HepG2 (cell line): ENCODE measurements around the gene BCL6B. TPM values are rescaled to one million over a fixed set of nuclear protein-coding genes. Genes with fewer than 3 reads are reported as not detected.
A peak's percentile ranks its signal among the peaks of the same experiment; 100 is the strongest.

Experiments
- ATF7 ChIP-seq, 2 experiments: fragments of 450-650 bp in 1 of 2; sonication (generic) in 1 of 2; formaldehyde crosslinking in 1 of 2; IDR thresholded peaks; 2 replicates each; pipeline versions ENCODE4 v1.4.0 to v1.6.1; 2016 to 2020; ENCODE audit warnings: antibody characterized with exemption in 1 of 2, mild to moderate bottlenecking in 1 of 2, missing genetic modification reagents in 1 of 2
- CREB1 ChIP-seq, 2 experiments: fragments of 450-650 bp in 1 of 2; IDR thresholded peaks; 2 replicates each; pipeline ENCODE4 v1.6.1; 2016 to 2017; ENCODE audit warnings: control low read depth in 1 of 2, mild to moderate bottlenecking in 1 of 2, missing compliant biosample characterization in 1 of 2, missing genetic modification characterization in 1 of 2
- GRHL1 ChIP-seq: sonication (generic); formaldehyde crosslinking; conservative IDR thresholded peaks from 2 replicates; pipeline ENCODE4 v1.8.0; 2022; ENCODE audit warnings: missing genetic modification reagents
- HNRNPL ChIP-seq: fragments of 200-400 bp; formaldehyde crosslinking; IDR thresholded peaks from 2 replicates; pipeline ENCODE4 v1.6.1; 2017; ENCODE audit warnings: mild to moderate bottlenecking, low read depth, low read length
- HNRNPUL1 ChIP-seq: fragments of 200-400 bp; formaldehyde crosslinking; IDR thresholded peaks from 2 replicates; pipeline ENCODE4 v1.6.1; 2017; ENCODE audit warnings: low read depth, mild to moderate bottlenecking, low read length, moderate library complexity
- IKZF1 ChIP-seq: fragments of 450-650 bp; IDR thresholded peaks from 2 replicates; pipeline ENCODE4 v1.7.1; 2016
- MBD4 ChIP-seq: IDR thresholded peaks from 2 replicates; pipeline ENCODE4 v1.6.1; 2012; ENCODE audit warnings: low read length, inconsistent platforms, borderline replicate concordance
- MEIS1 ChIP-seq: sonication (generic); formaldehyde crosslinking; IDR thresholded peaks from 2 replicates; pipeline ENCODE4 v1.9.0; 2021; ENCODE audit warnings: mild to moderate bottlenecking, missing genetic modification reagents, moderate library complexity, borderline replicate concordance
- NFRKB ChIP-seq: fragments of 450-650 bp; IDR thresholded peaks from 2 replicates; pipeline ENCODE4 v1.6.1; 2017
- NR3C1 ChIP-seq: sonication (generic); formaldehyde crosslinking; IDR thresholded peaks from 2 replicates; pipeline ENCODE4 v1.4.0; 2020; ENCODE audit warnings: missing genetic modification reagents
- RELA ChIP-seq: sonication (generic); formaldehyde crosslinking; IDR thresholded peaks from 2 replicates; pipeline ENCODE4 v1.4.0; 2020; ENCODE audit warnings: missing genetic modification reagents
- TSC22D2 ChIP-seq: sonication (generic); formaldehyde crosslinking; IDR thresholded peaks from 2 replicates; pipeline ENCODE4 v1.5.1; 2020; ENCODE audit warnings: missing genetic modification reagents, mild to moderate bottlenecking, borderline replicate concordance
- ZC3H4 ChIP-seq: sonication (generic); formaldehyde crosslinking; IDR thresholded peaks from 2 replicates; pipeline ENCODE4 v1.4.0; 2020; ENCODE audit warnings: missing genetic modification reagents, borderline replicate concordance
- ZFP41 ChIP-seq: sonication (generic); formaldehyde crosslinking; IDR thresholded peaks from 2 replicates; pipeline ENCODE4 v1.4.0; 2020; ENCODE audit warnings: mild to moderate bottlenecking, missing genetic modification reagents, borderline replicate concordance
- ZMAT3 ChIP-seq: sonication (generic); formaldehyde crosslinking; conservative IDR thresholded peaks from 2 replicates; pipeline ENCODE4 v1.7.0; 2021; ENCODE audit warnings: missing genetic modification reagents
- ZNF569 ChIP-seq: sonication (generic); formaldehyde crosslinking; IDR thresholded peaks from 2 replicates; pipeline ENCODE4 v1.5.0; 2020; ENCODE audit warnings: mild to moderate bottlenecking, missing genetic modification reagents, moderate library complexity, borderline replicate concordance
- polyA plus RNA-seq, 8 experiments: library from polyadenylated mRNA; depleted of rRNA in 3 of 8; stranded (reverse) in 7 of 8; unstranded in 1 of 8; fragments of >200 nt; fragmentation: Illumina TruSeq in 4 of 8; extraction: Trizol in 4 of 8; gene quantifications; 2 replicates each; pipeline versions ENCODE4 v1.2.1 to v1.2.3, GENCODE V29; 2011 to 2016; ENCODE audit warnings: low read depth in 4 of 8, missing spikeins in 1 of 8, mixed read lengths in 1 of 8; ENCODE audit not compliant: insufficient read depth in 1 of 8
- total RNA-seq, 5 experiments: library from RNA; depleted of rRNA; stranded (reverse); fragments of >200 nt; fragmentation: Illumina TruSeq; extraction: Trizol; gene quantifications; 2 replicates each; pipeline ENCODE4 v1.2.3, GENCODE V29; 2016; ENCODE audit warnings: low read depth in 1 of 5
- TF ChIP-seq, protein P1 (sequence below), 2 experiments: sonication (generic) in 1 of 2; formaldehyde crosslinking in 1 of 2; IDR thresholded peaks; 2 replicates each; pipeline versions ENCODE4 v1.6.1 to v1.9.0; 2014 to 2022; ENCODE audit warnings: antibody characterized with exemption in 1 of 2, borderline replicate concordance in 1 of 2, inconsistent platforms in 1 of 2, low read depth in 1 of 2, missing genetic modification reagents in 1 of 2
- TF ChIP-seq, protein P2 (sequence below): IDR thresholded peaks from 2 replicates; pipeline ENCODE4 v1.6.1; 2016; ENCODE audit warnings: control low read depth
- TF ChIP-seq, protein P3 (sequence below): sonication (generic); formaldehyde crosslinking; IDR thresholded peaks from 2 replicates; pipeline ENCODE4 v1.5.0; 2020; ENCODE audit warnings: missing genetic modification reagents

The BCL6B gene
- total and polyA plus RNA-seq, 2 of the 13 experiments (the other 11 are each of a cell fraction or from before 2014, with no cell fraction given): not detected

DNA sequence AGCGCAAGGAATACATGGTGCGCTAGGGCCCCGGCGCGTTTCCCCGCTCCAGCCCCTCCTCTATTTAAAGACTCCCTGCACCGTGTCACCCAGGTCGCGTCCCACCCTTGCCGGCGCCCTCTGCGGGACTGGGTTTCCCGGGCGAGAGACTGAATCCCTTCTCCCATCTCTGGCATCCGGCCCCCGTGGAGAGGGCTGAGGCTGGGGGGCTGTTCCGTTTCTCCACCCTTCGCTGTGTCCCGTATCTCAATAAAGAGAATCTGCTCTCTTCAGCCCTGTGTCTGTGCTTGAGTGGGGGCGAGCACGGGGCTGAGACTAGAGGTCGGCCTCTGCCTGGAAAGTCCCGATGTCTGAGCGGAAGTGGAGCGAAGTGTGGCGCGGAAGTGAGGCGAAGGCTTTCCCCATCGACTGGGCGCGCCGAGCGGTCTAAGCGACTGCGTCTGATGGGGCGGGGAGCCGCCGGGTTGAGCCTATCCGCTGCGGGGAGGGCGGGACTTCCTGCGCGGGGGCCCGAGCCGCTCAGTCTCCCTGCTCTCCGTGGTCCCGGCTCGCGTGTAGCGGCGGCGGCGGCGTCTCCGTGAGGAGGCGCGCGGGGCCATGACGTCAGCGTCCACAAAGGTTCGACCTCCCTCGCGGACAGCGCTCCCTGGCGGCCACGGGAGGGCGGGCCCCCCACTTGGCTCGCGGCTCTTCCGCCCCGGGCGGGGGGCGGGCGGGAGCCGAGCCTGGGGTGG, 8.4 kb upstream of the BCL6B start (continued):
- TF ChIP-seq, protein P1, sequence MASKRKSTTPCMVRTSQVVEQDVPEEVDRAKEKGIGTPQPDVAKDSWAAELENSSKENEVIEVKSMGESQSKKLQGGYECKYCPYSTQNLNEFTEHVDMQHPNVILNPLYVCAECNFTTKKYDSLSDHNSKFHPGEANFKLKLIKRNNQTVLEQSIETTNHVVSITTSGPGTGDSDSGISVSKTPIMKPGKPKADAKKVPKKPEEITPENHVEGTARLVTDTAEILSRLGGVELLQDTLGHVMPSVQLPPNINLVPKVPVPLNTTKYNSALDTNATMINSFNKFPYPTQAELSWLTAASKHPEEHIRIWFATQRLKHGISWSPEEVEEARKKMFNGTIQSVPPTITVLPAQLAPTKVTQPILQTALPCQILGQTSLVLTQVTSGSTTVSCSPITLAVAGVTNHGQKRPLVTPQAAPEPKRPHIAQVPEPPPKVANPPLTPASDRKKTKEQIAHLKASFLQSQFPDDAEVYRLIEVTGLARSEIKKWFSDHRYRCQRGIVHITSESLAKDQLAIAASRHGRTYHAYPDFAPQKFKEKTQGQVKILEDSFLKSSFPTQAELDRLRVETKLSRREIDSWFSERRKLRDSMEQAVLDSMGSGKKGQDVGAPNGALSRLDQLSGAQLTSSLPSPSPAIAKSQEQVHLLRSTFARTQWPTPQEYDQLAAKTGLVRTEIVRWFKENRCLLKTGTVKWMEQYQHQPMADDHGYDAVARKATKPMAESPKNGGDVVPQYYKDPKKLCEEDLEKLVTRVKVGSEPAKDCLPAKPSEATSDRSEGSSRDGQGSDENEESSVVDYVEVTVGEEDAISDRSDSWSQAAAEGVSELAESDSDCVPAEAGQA (IDR thresholded peaks at IDR 0.05; ENCODE audit: low read depth): peak; percentile 64
- TF ChIP-seq, protein P1 (CRISPR knock-in tag; IDR thresholded peaks at IDR 0.05; ENCODE audit: borderline replicate concordance): no peak
- peak; percentile 77; the same call in 1 of the 2 replicates for TF ChIP-seq RELA
- TF ChIP-seq HNRNPUL1: 0 out of 2 replicates have a peak, but pooled peaks have one; percentile 19
- TF ChIP-seq, protein P2, sequence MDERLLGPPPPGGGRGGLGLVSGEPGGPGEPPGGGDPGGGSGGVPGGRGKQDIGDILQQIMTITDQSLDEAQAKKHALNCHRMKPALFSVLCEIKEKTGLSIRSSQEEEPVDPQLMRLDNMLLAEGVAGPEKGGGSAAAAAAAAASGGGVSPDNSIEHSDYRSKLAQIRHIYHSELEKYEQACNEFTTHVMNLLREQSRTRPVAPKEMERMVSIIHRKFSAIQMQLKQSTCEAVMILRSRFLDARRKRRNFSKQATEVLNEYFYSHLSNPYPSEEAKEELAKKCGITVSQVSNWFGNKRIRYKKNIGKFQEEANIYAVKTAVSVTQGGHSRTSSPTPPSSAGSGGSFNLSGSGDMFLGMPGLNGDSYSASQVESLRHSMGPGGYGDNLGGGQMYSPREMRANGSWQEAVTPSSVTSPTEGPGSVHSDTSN (CRISPR knock-in tag): no peak
- no peak for TF ChIP-seq MBD4
- TF ChIP-seq ZMAT3: peak; percentile 97
- TF ChIP-seq ZNF569 (CRISPR knock-in tag): no peak
- TF ChIP-seq ZFP41 (CRISPR knock-in tag): peak; percentile 80; the same call in 1 of the 2 replicates
- TF ChIP-seq ATF7 (IDR thresholded peaks at IDR 0.05): peak; percentile 95
- TF ChIP-seq ATF7 (CRISPR knock-in tag; IDR thresholded peaks at IDR 0.05): peak; percentile 94
- no peak for TF ChIP-seq ZC3H4
- TF ChIP-seq CREB1 (IDR thresholded peaks at IDR 0.05): peak; percentile 96
- TF ChIP-seq CREB1 (CRISPR knock-in tag; IDR thresholded peaks at IDR 0.05): peak; percentile 67; the same call in 1 of the 2 replicates
- 0 out of 2 replicates have a peak, but pooled peaks have one; percentile 15 for TF ChIP-seq MEIS1 (CRISPR knock-in tag)
- no peak for TF ChIP-seq NR3C1 (CRISPR knock-in tag)
- no peak for TF ChIP-seq IKZF1
- TF ChIP-seq GRHL1 (CRISPR knock-in tag): no peak
- TF ChIP-seq, protein P3, sequence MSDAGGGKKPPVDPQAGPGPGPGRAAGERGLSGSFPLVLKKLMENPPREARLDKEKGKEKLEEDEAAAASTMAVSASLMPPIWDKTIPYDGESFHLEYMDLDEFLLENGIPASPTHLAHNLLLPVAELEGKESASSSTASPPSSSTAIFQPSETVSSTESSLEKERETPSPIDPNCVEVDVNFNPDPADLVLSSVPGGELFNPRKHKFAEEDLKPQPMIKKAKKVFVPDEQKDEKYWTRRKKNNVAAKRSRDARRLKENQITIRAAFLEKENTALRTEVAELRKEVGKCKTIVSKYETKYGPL (CRISPR knock-in tag): no peak
- TF ChIP-seq HNRNPL: no peak
- no peak for TF ChIP-seq TSC22D2
- no peak for TF ChIP-seq NFRKB
